Neural progenitor cell (in vitro differentiated cells): ENCODE data around the gene ADAMTS6. TPM values are rescaled to one million over a fixed set of nuclear protein-coding genes. Genes with fewer than 3 reads are reported as not detected.

ENCODE experiments used
- DNase-seq: peaks from one replicate; pipeline ENCODE4 v3.0.0-alpha.2; 2016; ENCODE audit warnings: low spot score
- H2AFZ ChIP-seq: fragments of 200-600 bp; sonication (generic); replicated peaks from 2 replicates; pipeline ENCODE4 v1.6.1; 2016; ENCODE audit warnings: antibody characterized with exemption
- H3F3A ChIP-seq: fragments of 200-600 bp; sonication (generic); 2 replicates; pipeline ENCODE4 v1.6.1; 2016; ENCODE audit warnings: antibody characterized with exemption, low read depth
- H3K27ac ChIP-seq: fragments of 200-600 bp; sonication (generic); 2 replicates; pipeline ENCODE4 v1.5.1; 2016; ENCODE audit warnings: mild to moderate bottlenecking
- H3K27me3 ChIP-seq: fragments of 200-600 bp; sonication (generic); 2 replicates; pipeline ENCODE4 v1.6.1; 2016; ENCODE audit warnings: mild to moderate bottlenecking, moderate library complexity
- H3K36me3 ChIP-seq: fragments of 200-600 bp; sonication (generic); 2 replicates; pipeline ENCODE4 v1.5.1; 2016
- H3K4me1 ChIP-seq: fragments of 200-600 bp; sonication (generic); 2 replicates; pipeline ENCODE4 v1.6.1; 2016; ENCODE audit warnings: mixed run types
- H3K4me2 ChIP-seq: fragments of 200-600 bp; sonication (generic); 2 replicates; pipeline ENCODE4 v1.6.1; 2016
- H3K4me3 ChIP-seq: fragments of 200-600 bp; sonication (generic); 2 replicates; pipeline ENCODE4 v1.5.1; 2016
- H3K79me2 ChIP-seq: fragments of 200-600 bp; sonication (generic); 2 replicates; pipeline ENCODE4 v1.6.1; 2016; ENCODE audit warnings: low read depth
- H3K9ac ChIP-seq: fragments of 200-600 bp; sonication (generic); 2 replicates; pipeline ENCODE4 v1.6.1; 2016
- H3K9me3 ChIP-seq: fragments of 200-600 bp; sonication (generic); 2 replicates; pipeline ENCODE4 v1.5.1; 2016; ENCODE audit warnings: low read depth
- H4K20me1 ChIP-seq: fragments of 200-600 bp; sonication (generic); 2 replicates; pipeline ENCODE4 v1.6.1; 2016; ENCODE audit warnings: low read depth
- H3K27ac Mint-ChIP-seq: 3 replicates; pipeline ENCODE4 v1.8.0; 2021; ENCODE audit warnings: mixed read lengths
- H3K27me3 Mint-ChIP-seq: 2 replicates; pipeline ENCODE4 v1.8.0; 2022; ENCODE audit warnings: low read depth, mild to moderate bottlenecking, inconsistent platforms, moderate library complexity, mixed read lengths; ENCODE audit not compliant: insufficient read depth
- H3K36me3 Mint-ChIP-seq: 3 replicates; pipeline ENCODE4 v1.8.0; 2021; ENCODE audit warnings: mixed read lengths
- H3K4me1 Mint-ChIP-seq: 3 replicates; pipeline ENCODE4 v1.8.0; 2021; ENCODE audit warnings: mixed read lengths
- H3K4me3 Mint-ChIP-seq: 3 replicates; pipeline ENCODE4 v1.8.0; 2021; ENCODE audit warnings: mild to moderate bottlenecking, moderate library complexity, mixed read lengths
- H3K9me3 Mint-ChIP-seq: 3 replicates; pipeline ENCODE4 v1.8.0; 2020; ENCODE audit warnings: mixed read lengths
- EZH2 ChIP-seq: fragments of 200-600 bp; sonication (generic); IDR thresholded peaks from 2 replicates; pipeline ENCODE4 v1.6.1; 2017; ENCODE audit warnings: antibody characterized with exemption, mild to moderate bottlenecking, moderate library complexity
- EZH2phosphoT487 ChIP-seq: fragments of 200-600 bp; sonication (generic); IDR thresholded peaks from 2 replicates; pipeline ENCODE4 v1.6.1; 2017; ENCODE audit warnings: antibody characterized with exemption
- total RNA-seq: library from RNA; depleted of rRNA; stranded (reverse); fragments of >200 nt; gene quantifications from 2 replicates; pipeline ENCODE4 v1.2.3, GENCODE V29; 2015; ENCODE audit warnings: low replicate concordance
- TF ChIP-seq, protein P1 (sequence below): fragments of 200-600 bp; sonication (generic); IDR thresholded peaks from 2 replicates; pipeline ENCODE4 v1.5.1; 2017; ENCODE audit warnings: antibody characterized with exemption, mild to moderate bottlenecking

The ADAMTS6 gene
- total RNA-seq, 1 donor from 2014 or later = 14.3 TPM

- no peak for DNase-seq
- Histone ChIP-seq H2AFZ (no peak overlapping the region), H3K9me3 (no peaks in the 10 kb centered on the region), H3K27me3 (no peaks in the 10 kb centered on the region), H3K4me1 (no peaks in the 10 kb centered on the region), H4K20me1 (no peaks in the 10 kb centered on the region), H3K27ac (no peak overlapping the region), H3F3A (no peaks in the 10 kb centered on the region), H3K4me3 (no peak overlapping the region), H3K36me3 (no peaks in the 10 kb centered on the region), H3K4me2 (no peak overlapping the region), H3K79me2 (no peaks in the 10 kb centered on the region), H3K9ac (no peak overlapping the region)
- H3K4me3 Mint-ChIP-seq = no peak overlapping the region
- H3K4me1 Mint-ChIP-seq = no peaks in the 10 kb centered on the region
- H3K9me3 Mint-ChIP-seq = no peaks in the 10 kb centered on the region
- TF ChIP-seq, protein P1, sequence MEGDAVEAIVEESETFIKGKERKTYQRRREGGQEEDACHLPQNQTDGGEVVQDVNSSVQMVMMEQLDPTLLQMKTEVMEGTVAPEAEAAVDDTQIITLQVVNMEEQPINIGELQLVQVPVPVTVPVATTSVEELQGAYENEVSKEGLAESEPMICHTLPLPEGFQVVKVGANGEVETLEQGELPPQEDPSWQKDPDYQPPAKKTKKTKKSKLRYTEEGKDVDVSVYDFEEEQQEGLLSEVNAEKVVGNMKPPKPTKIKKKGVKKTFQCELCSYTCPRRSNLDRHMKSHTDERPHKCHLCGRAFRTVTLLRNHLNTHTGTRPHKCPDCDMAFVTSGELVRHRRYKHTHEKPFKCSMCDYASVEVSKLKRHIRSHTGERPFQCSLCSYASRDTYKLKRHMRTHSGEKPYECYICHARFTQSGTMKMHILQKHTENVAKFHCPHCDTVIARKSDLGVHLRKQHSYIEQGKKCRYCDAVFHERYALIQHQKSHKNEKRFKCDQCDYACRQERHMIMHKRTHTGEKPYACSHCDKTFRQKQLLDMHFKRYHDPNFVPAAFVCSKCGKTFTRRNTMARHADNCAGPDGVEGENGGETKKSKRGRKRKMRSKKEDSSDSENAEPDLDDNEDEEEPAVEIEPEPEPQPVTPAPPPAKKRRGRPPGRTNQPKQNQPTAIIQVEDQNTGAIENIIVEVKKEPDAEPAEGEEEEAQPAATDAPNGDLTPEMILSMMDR = no peak
- TF ChIP-seq EZH2phosphoT487 (no peak), EZH2 (no peak)
- H3K36me3 Mint-ChIP-seq = peaks cover 6% of the 10 kb centered on the region
- H3K27me3 Mint-ChIP-seq = no peaks in the 10 kb centered on the region
- no peak overlapping the region for H3K27ac Mint-ChIP-seq
Measured at GRCh38 chr5:65512170-65512937, 30.6 kb upstream of the ADAMTS6 start.

GRCh38 chr5:65508978-65509377, 27.3 kb upstream of the ADAMTS6 start:
- no peaks in the 10 kb centered on the region for H3K4me1 Mint-ChIP-seq
- no peak overlapping the region for H3K4me3 ChIP-seq
- peaks cover 2% of the 10 kb centered on the region for H3K36me3 Mint-ChIP-seq
- H3K4me3 Mint-ChIP-seq = no peak overlapping the region
- H4K20me1 ChIP-seq = no peaks in the 10 kb centered on the region
- H2AFZ ChIP-seq = no peak overlapping the region
- H3K27ac Mint-ChIP-seq = no peak overlapping the region
- H3K27ac ChIP-seq = no peak overlapping the region
- no peaks in the 10 kb centered on the region for H3K9me3 Mint-ChIP-seq
- H3K27me3 ChIP-seq = no peaks in the 10 kb centered on the region
- no peaks in the 10 kb centered on the region for H3K4me1 ChIP-seq
- DNase-seq = no peak
- no peaks in the 10 kb centered on the region for H3K79me2 ChIP-seq
- no peak overlapping the region for H3K4me2 ChIP-seq
- H3K27me3 Mint-ChIP-seq = no peaks in the 10 kb centered on the region
- no peaks in the 10 kb centered on the region for H3K9me3 ChIP-seq
- H3K36me3 ChIP-seq = no peaks in the 10 kb centered on the region
- TF ChIP-seq EZH2phosphoT487 (no peak), EZH2 (no peak)
- TF ChIP-seq, protein P1 = no peak
- H3F3A ChIP-seq = no peaks in the 10 kb centered on the region
- no peak overlapping the region for H3K9ac ChIP-seq

DNA sequence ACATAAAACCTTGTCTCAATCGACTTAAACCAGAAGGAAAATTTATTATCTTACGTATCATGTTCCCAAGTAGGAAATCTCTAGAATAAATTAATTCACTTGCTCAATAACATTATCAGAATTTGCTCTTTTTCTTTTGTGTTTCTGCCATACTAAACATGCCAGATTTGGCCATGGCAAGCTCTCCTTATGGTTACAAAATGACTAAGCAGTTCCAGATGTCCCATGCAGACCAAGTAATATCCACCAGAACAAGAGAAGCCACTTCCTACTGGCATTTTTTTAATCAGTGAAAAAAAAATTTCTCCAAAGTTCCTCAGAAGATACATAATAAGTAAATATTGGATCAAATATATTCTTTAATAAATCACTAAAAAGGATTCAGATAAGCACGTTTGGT, 25.2 kb upstream of the ADAMTS6 start:
- no peak overlapping the region for H3K4me2 ChIP-seq
- H4K20me1 ChIP-seq = no peaks in the 10 kb centered on the region
- H3K27me3 ChIP-seq = no peaks in the 10 kb centered on the region
- no peaks in the 10 kb centered on the region for H3F3A ChIP-seq
- H3K36me3 Mint-ChIP-seq = peaks cover 5% of the 10 kb centered on the region
- H3K4me3 Mint-ChIP-seq = no peak overlapping the region
- H3K4me1 Mint-ChIP-seq = no peaks in the 10 kb centered on the region
- H3K9me3 Mint-ChIP-seq = no peaks in the 10 kb centered on the region
- H3K9ac ChIP-seq = no peak overlapping the region
- H3K4me1 ChIP-seq = no peaks in the 10 kb centered on the region
- H3K27me3 Mint-ChIP-seq = no peaks in the 10 kb centered on the region
- TF ChIP-seq, protein P1 = no peak
- no peak for TF ChIP-seq EZH2
- no peak for TF ChIP-seq EZH2phosphoT487
- no peak overlapping the region for H3K4me3 ChIP-seq
- no peak overlapping the region for H2AFZ ChIP-seq
- no peaks in the 10 kb centered on the region for H3K36me3 ChIP-seq
- H3K27ac Mint-ChIP-seq = no peak overlapping the region
- H3K9me3 ChIP-seq = no peaks in the 10 kb centered on the region
- no peak for DNase-seq
- no peaks in the 10 kb centered on the region for H3K79me2 ChIP-seq
- no peak overlapping the region for H3K27ac ChIP-seq
